Measurements from ENCODE around the gene LPIN3.

LPIN3 gene

GRCh38 chr20:41350408-41350962 lies 9.9 kb downstream of the LPIN3 start:
- no peak for DNase-seq

GRCh38 chr20:41352106-41352505 lies 11.5 kb downstream of the LPIN3 start:
- DNase-seq: no peak

GRCh38 chr20:41352666-41353065 lies 12.0 kb downstream of the LPIN3 start:
- no peak for DNase-seq

- DNase-seq: no peak
Measured at GRCh38 chr20:41353530-41353929, 12.9 kb downstream of the LPIN3 start.

- no peak for DNase-seq
Measured at GRCh38 chr20:41355192-41355591, 14.6 kb downstream of the LPIN3 start.

GRCh38 chr20:41355598-41356203 lies 15.1 kb downstream of the LPIN3 start:
- no peak for DNase-seq

GRCh38 chr20:41356951-41357350 lies 16.3 kb downstream of the LPIN3 start:
- no peak for DNase-seq

- DNase-seq: no peak
Measured at GRCh38 chr20:41357424-41358163, 17.0 kb downstream of the LPIN3 start.

GRCh38 chr20:41358230-41358629 lies 17.6 kb downstream of the LPIN3 start:
- DNase-seq: no peak

GRCh38 chr20:41358717-41359116 lies 18.1 kb downstream of the LPIN3 start:
- DNase-seq: no peak

- DNase-seq: no peak
Measured at GRCh38 chr20:41359541-41360011, 19.0 kb downstream of the LPIN3 start.

GRCh38 chr20:41360831-41361756 lies 20.5 kb downstream of the LPIN3 start:
- DNase-seq: no peak

- DNase-seq: peak; percentile 31
Measured at GRCh38 chr20:41361757-41362747, 21.4 kb downstream of the LPIN3 start.

- DNase-seq: no peak
Measured at GRCh38 chr20:41362748-41363140, 22.1 kb downstream of the LPIN3 start.

GRCh38 chr20:41363601-41364000 lies 23.0 kb downstream of the LPIN3 start:
- no peak for DNase-seq

GRCh38 chr20:41364236-41364855 lies 23.7 kb downstream of the LPIN3 start:
- no peak for DNase-seq

GRCh38 chr20:41364967-41365765 lies 24.5 kb downstream of the LPIN3 start:
- no peak for DNase-seq

GRCh38 chr20:41365777-41366545 lies 25.3 kb downstream of the LPIN3 start:
- no peak for DNase-seq

- DNase-seq: no peak
Measured at GRCh38 chr20:41366546-41367392, 26.1 kb downstream of the LPIN3 start, which contains the start of gene EMILIN3. Gene EMILIN3, minus strand, starts transcription at chr20:41366818. Its CDS starts 184 bp downstream, at chr20:41366634.

All from DMS79 (cell line).